H9 (cell line): ENCODE data around the gene PTGIR. TPM values are rescaled to one million over a fixed set of nuclear protein-coding genes. Genes with fewer than 3 reads are reported as not detected.

Experiments used
- DNase-seq: peaks from one replicate; pipeline ENCODE4 v3.0.0-alpha.2; 2017
- H2AFZ ChIP-seq: one replicate; pipeline ENCODE4 v1.6.1; 2013; ENCODE audit warnings: mild to moderate bottlenecking, low read length, control low read depth, moderate library complexity
- H2AK5ac ChIP-seq: 2 replicates; pipeline ENCODE4 v1.6.1; 2013; ENCODE audit warnings: low read length, control low read depth, mixed read lengths; ENCODE audit not compliant: insufficient read length
- H2BK120ac ChIP-seq: one replicate; pipeline ENCODE4 v1.6.1; 2013; ENCODE audit warnings: low read depth, mild to moderate bottlenecking, low read length, control low read depth, inconsistent platforms; ENCODE audit not compliant: poor library complexity, severe bottlenecking
- H2BK12ac ChIP-seq: 2 replicates; pipeline ENCODE4 v1.6.1; 2013; ENCODE audit warnings: low read length, control low read depth, mixed read lengths, low read depth; ENCODE audit not compliant: insufficient read length
- H2BK15ac ChIP-seq: 2 replicates; pipeline ENCODE4 v1.6.1; 2013; ENCODE audit warnings: low read depth, low read length, control low read depth
- H2BK20ac ChIP-seq: one replicate; pipeline ENCODE4 v1.6.1; 2013; ENCODE audit warnings: low read depth, mild to moderate bottlenecking, low read length, control low read depth, inconsistent platforms; ENCODE audit not compliant: poor library complexity, severe bottlenecking
- H2BK5ac ChIP-seq: 2 replicates; pipeline ENCODE4 v1.6.1; 2013; ENCODE audit warnings: low read length, control low read depth, mixed read lengths; ENCODE audit not compliant: insufficient read length
- H3K14ac ChIP-seq: 2 replicates; pipeline ENCODE4 v1.6.1; 2013; ENCODE audit warnings: low read length, control low read depth; ENCODE audit not compliant: insufficient read depth
- H3K18ac ChIP-seq: 2 replicates; pipeline ENCODE4 v1.6.1; 2013; ENCODE audit warnings: low read depth, mild to moderate bottlenecking, mixed read lengths, low read length, control low read depth; ENCODE audit not compliant: insufficient read length
- H3K23ac ChIP-seq: 2 replicates; pipeline ENCODE4 v1.6.1; 2013; ENCODE audit warnings: low read length, control low read depth, mixed read lengths, low read depth; ENCODE audit not compliant: insufficient read length
- H3K23me2 ChIP-seq: 2 replicates; pipeline ENCODE4 v1.6.1; 2013; ENCODE audit warnings: low read depth, mild to moderate bottlenecking, mixed read lengths, low read length, control low read depth; ENCODE audit not compliant: insufficient read length, poor library complexity, severe bottlenecking
- H3K27ac ChIP-seq: 2 replicates; pipeline ENCODE4 v1.5.1; 2013; ENCODE audit warnings: low read length, control low read depth, mixed read lengths, low read depth; ENCODE audit not compliant: insufficient read length
- H3K27me3 ChIP-seq: 2 replicates; pipeline ENCODE4 v1.6.1; 2013; ENCODE audit warnings: low read length, control low read depth, inconsistent platforms; ENCODE audit not compliant: insufficient read depth
- H3K4ac ChIP-seq: 2 replicates; pipeline ENCODE4 v1.6.1; 2013; ENCODE audit warnings: low read depth, mild to moderate bottlenecking, control low read depth, inconsistent platforms, low read length, moderate library complexity
- H3K4me1 ChIP-seq: 2 replicates; pipeline ENCODE4 v1.6.1; 2013; ENCODE audit warnings: low read length, control low read depth, inconsistent platforms; ENCODE audit not compliant: insufficient read depth
- H3K4me2 ChIP-seq: 2 replicates; pipeline ENCODE4 v1.6.1; 2013; ENCODE audit warnings: low read length, control low read depth, mixed read lengths; ENCODE audit not compliant: insufficient read length, insufficient read depth
- H3K56ac ChIP-seq: 2 replicates; pipeline ENCODE4 v1.6.1; 2013; ENCODE audit warnings: low read depth, mild to moderate bottlenecking, mixed read lengths, low read length, control low read depth; ENCODE audit not compliant: insufficient read length
- H3K79me1 ChIP-seq: 2 replicates; pipeline ENCODE4 v1.6.1; 2013; ENCODE audit warnings: low read depth, mild to moderate bottlenecking, moderate library complexity, low read length, control low read depth, inconsistent platforms; ENCODE audit not compliant: insufficient read depth, poor library complexity, severe bottlenecking
- H3K79me2 ChIP-seq: 2 replicates; pipeline ENCODE4 v1.6.1; 2013; ENCODE audit warnings: low read length, control low read depth, inconsistent platforms; ENCODE audit not compliant: insufficient read depth
- H3K9ac ChIP-seq: 2 replicates; pipeline ENCODE4 v1.6.1; 2013; ENCODE audit warnings: low read length, control low read depth, mixed read lengths; ENCODE audit not compliant: insufficient read length; ENCODE audit errors: extremely low read depth
- H3K9me3 ChIP-seq: one replicate; pipeline ENCODE4 v1.6.1; 2013; ENCODE audit warnings: low read depth, low read length, inconsistent platforms; ENCODE audit not compliant: control insufficient read depth
- H3T11ph ChIP-seq: one replicate; pipeline ENCODE4 v1.6.1; 2013; ENCODE audit warnings: mild to moderate bottlenecking, low read length, control low read depth, inconsistent platforms
- H4K20me1 ChIP-seq: one replicate; pipeline ENCODE4 v1.6.1; 2013; ENCODE audit not compliant: control insufficient read depth, insufficient read length, insufficient read depth
- H4K5ac ChIP-seq: 2 replicates; pipeline ENCODE4 v1.6.1; 2013; ENCODE audit warnings: low read depth, mild to moderate bottlenecking, mixed read lengths, low read length, control low read depth; ENCODE audit not compliant: insufficient read length
- H4K8ac ChIP-seq: replicated peaks from 2 replicates; pipeline ENCODE4 v1.6.1; 2013; ENCODE audit warnings: low read length, control low read depth, mixed read lengths, low read depth; ENCODE audit not compliant: insufficient read length
- H4K91ac ChIP-seq: 2 replicates; pipeline ENCODE4 v1.6.1; 2013; ENCODE audit warnings: low read depth, mild to moderate bottlenecking, moderate library complexity, mixed read lengths, low read length, control low read depth; ENCODE audit not compliant: insufficient read length
- H3K27ac Mint-ChIP-seq, 3 experiments: 2 replicates in 2 of 3; 3 replicates in 1 of 3; pipeline ENCODE4 v1.8.0; 2020 to 2021; ENCODE audit warnings: mixed read lengths in 3 of 3, mild to moderate bottlenecking in 1 of 3, moderate library complexity in 1 of 3
- H3K27me3 Mint-ChIP-seq: 2 replicates; pipeline ENCODE4 v1.8.0; 2021; ENCODE audit warnings: low read depth, mild to moderate bottlenecking, moderate library complexity, mixed read lengths
- H3K36me3 Mint-ChIP-seq, 3 experiments: 2 replicates in 2 of 3; 3 replicates in 1 of 3; pipeline ENCODE4 v1.8.0; 2020 to 2021; ENCODE audit warnings: low read depth in 3 of 3, mixed read lengths in 3 of 3; ENCODE audit not compliant: insufficient read depth in 1 of 3
- H3K4me1 Mint-ChIP-seq, 2 experiments: 2 replicates each; pipeline ENCODE4 v1.8.0; 2020; ENCODE audit warnings: mixed read lengths in 2 of 2
- H3K4me3 Mint-ChIP-seq, 2 experiments: 2 replicates in 1 of 2; 3 replicates in 1 of 2; pipeline ENCODE4 v1.8.0; 2020 to 2021; ENCODE audit warnings: mild to moderate bottlenecking in 2 of 2, mixed read lengths in 2 of 2, moderate library complexity in 1 of 2
- H3K9me3 Mint-ChIP-seq, 2 experiments: 2 replicates in 1 of 2; 3 replicates in 1 of 2; pipeline ENCODE4 v1.8.0; 2020; ENCODE audit warnings: mild to moderate bottlenecking in 2 of 2, mixed read lengths in 2 of 2, moderate library complexity in 1 of 2
- WGBS: extraction: QIAGEN DNeasy Blood & Tissue Kit; methylation state at CpG from one replicate; pipeline ENCODE4 v1.1.7; 2013; ENCODE audit warnings: missing lambda C conversion rate, low lambda C conversion rate, mixed read lengths; ENCODE audit not compliant: insufficient read length; ENCODE audit errors: extremely low coverage; 5-methylcytosine and 5-hydroxymethylcytosine counted together
- total RNA-seq: library from RNA; stranded (reverse); gene quantifications from 2 replicates; pipeline ENCODE4 v1.2.1, GENCODE V29; 2021
- TF ChIP-seq, protein P1 (sequence below): fragments of 200-600 bp; sonication (generic); conservative IDR thresholded peaks from 3 replicates; pipeline ENCODE4 v1.8.0; 2021; ENCODE audit warnings: antibody characterized with exemption, mild to moderate bottlenecking

PTGIR gene
- total RNA-seq, 1 experiment from 2014 or later = not detected

DNA sequence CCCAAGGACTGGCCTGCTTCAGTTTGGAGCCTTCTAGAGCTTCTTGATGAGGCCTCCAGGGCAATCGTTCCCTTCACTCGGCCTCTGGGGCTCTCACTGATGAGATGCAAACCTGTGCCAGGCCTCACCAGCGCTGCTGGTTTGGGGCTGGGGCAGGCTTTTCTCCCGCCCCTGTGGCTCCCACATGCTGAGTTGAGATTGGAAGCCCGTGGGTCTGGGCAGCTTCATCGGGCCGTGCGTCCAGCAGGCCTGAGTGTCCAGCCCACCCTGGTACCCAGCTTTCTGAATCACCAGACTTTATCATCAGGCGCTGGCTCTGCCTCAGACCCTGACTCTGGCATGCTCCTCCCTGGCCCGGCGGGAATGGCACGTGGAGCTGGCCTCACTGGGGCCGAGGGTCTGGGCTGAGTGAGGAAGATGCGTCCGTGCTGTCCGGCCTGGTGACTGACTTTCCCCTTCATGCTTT, 19.5 kb downstream of the PTGIR start:
- Mint-ChIP-seq H3K4me3 (no peak overlapping the region), H3K9me3 (no peaks in the 10 kb centered on the region), H3K36me3 (peaks cover 28 to 52% (median 48%) of the 10 kb centered on the region in 3 experiments; a peak in 6 of 7 replicates), H3K4me1 (peaks cover 19 to 31% of the 10 kb centered on the region in 2 experiments), H3K27ac (no peak overlapping the region), H3K27me3 (no peaks in the 10 kb centered on the region)
- no peak overlapping the region for H2BK20ac ChIP-seq
- H2BK120ac ChIP-seq = no peak overlapping the region
- H3K23ac ChIP-seq = no peak overlapping the region
- H3K4me2 ChIP-seq = no peak overlapping the region
- H4K91ac ChIP-seq = no peak overlapping the region
- no peak overlapping the region for H3K27ac ChIP-seq
- H3K9ac ChIP-seq = no peak overlapping the region
- no peak overlapping the region for H4K8ac ChIP-seq
- no peak overlapping the region for H3K4ac ChIP-seq
- H3K18ac ChIP-seq = no peak overlapping the region
- H4K5ac ChIP-seq = no peak overlapping the region
- H3K56ac ChIP-seq = no peak overlapping the region
- no peak overlapping the region for H2AK5ac ChIP-seq
- no peaks in the 10 kb centered on the region for H3K4me1 ChIP-seq
- H3T11ph ChIP-seq = no peak overlapping the region
- no peaks in the 10 kb centered on the region for H4K20me1 ChIP-seq
- no peak overlapping the region for H3K14ac ChIP-seq
- no peak overlapping the region for H2BK12ac ChIP-seq
- WGBS = no CpG with 5 or more reads among the region's 16 CpGs
- peaks cover 7% of the 10 kb centered on the region for H3K79me1 ChIP-seq
- TF ChIP-seq, protein P1, sequence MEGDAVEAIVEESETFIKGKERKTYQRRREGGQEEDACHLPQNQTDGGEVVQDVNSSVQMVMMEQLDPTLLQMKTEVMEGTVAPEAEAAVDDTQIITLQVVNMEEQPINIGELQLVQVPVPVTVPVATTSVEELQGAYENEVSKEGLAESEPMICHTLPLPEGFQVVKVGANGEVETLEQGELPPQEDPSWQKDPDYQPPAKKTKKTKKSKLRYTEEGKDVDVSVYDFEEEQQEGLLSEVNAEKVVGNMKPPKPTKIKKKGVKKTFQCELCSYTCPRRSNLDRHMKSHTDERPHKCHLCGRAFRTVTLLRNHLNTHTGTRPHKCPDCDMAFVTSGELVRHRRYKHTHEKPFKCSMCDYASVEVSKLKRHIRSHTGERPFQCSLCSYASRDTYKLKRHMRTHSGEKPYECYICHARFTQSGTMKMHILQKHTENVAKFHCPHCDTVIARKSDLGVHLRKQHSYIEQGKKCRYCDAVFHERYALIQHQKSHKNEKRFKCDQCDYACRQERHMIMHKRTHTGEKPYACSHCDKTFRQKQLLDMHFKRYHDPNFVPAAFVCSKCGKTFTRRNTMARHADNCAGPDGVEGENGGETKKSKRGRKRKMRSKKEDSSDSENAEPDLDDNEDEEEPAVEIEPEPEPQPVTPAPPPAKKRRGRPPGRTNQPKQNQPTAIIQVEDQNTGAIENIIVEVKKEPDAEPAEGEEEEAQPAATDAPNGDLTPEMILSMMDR = no peak
- DNase-seq = no peak
- no peak overlapping the region for H2AFZ ChIP-seq
- peaks cover 5% of the 10 kb centered on the region; the same call in 1 of the 2 replicates for H3K79me2 ChIP-seq
- H3K27me3 ChIP-seq = no peaks in the 10 kb centered on the region
- no peak overlapping the region for H2BK5ac ChIP-seq
- no peaks in the 10 kb centered on the region for H3K9me3 ChIP-seq
- H3K23me2 ChIP-seq = peaks cover 12% of the 10 kb centered on the region
- no peak overlapping the region for H2BK15ac ChIP-seq
